HG03135 (cell line): ENCODE measurements around the gene RPL14.
"Not testable (repeated sequence)": the region's sequence is repeated elsewhere in the genome, so short reads cannot be mapped to it uniquely, and the experiment has no call there.

Experiments used
- ATAC-seq: cut with Tn5 transposase; IDR thresholded peaks from one replicate; pipeline ENCODE4 v1.9.1; 2021; ENCODE audit warnings: mild to moderate bottlenecking, moderate library complexity; ENCODE audit not compliant: unreplicated experiment

Gene RPL14

GRCh38 chr3:40462838-40463237, 5.7 kb downstream of the RPL14 start:
- not testable (repeated sequence) for ATAC-seq

GRCh38 chr3:40463579-40463978, 6.4 kb downstream of the RPL14 start:
- ATAC-seq, result no peak

- ATAC-seq, result no peak
Observed at GRCh38 chr3:40464339-40465110, 7.4 kb downstream of the RPL14 start.

- no peak for ATAC-seq
Observed at GRCh38 chr3:40465111-40465407, 7.9 kb downstream of the RPL14 start.

GRCh38 chr3:40465456-40465855, 8.3 kb downstream of the RPL14 start:
- ATAC-seq, result no peak

- ATAC-seq, result no peak
Observed at GRCh38 chr3:40468018-40468417, 10.9 kb downstream of the RPL14 start.

- ATAC-seq, result no peak
Observed at GRCh38 chr3:40470701-40471100, 13.6 kb downstream of the RPL14 start.

GRCh38 chr3:40476478-40477470, 19.6 kb downstream of the RPL14 start, which contains the start of gene ZNF619:
ZNF619 (plus strand) TSS chr3:40477122; CDS start chr3:40477980, 858 bp downstream.
- ATAC-seq, result peak; percentile 80

- no peak for ATAC-seq
Observed at GRCh38 chr3:40477666-40478065, 20.5 kb downstream of the RPL14 start.

GRCh38 chr3:40487172-40487571, 30.0 kb downstream of the RPL14 start:
- no peak for ATAC-seq

- no peak for ATAC-seq
Observed at GRCh38 chr3:40490916-40491315, 33.8 kb downstream of the RPL14 start.

- ATAC-seq, result no peak
Observed at GRCh38 chr3:40494698-40495097, 37.6 kb downstream of the RPL14 start.

- ATAC-seq, result no peak
Observed at GRCh38 chr3:40497288-40497687, 40.1 kb downstream of the RPL14 start.

- ATAC-seq, result no peak
Observed at GRCh38 chr3:40499952-40500351, 42.8 kb downstream of the RPL14 start.

- ATAC-seq, result no peak
Observed at GRCh38 chr3:40502034-40502433, 44.9 kb downstream of the RPL14 start.

GRCh38 chr3:40504636-40505430, 47.7 kb downstream of the RPL14 start:
- no peak for ATAC-seq

- peak; percentile 76 for ATAC-seq
Observed at GRCh38 chr3:40505599-40506462, 48.7 kb downstream of the RPL14 start, which contains the start of gene ZNF620. ZNF620 (plus strand) TSS chr3:40506039; CDS start chr3:40506353, 314 bp downstream.

GRCh38 chr3:40511031-40511718, 54.0 kb downstream of the RPL14 start:
- no peak for ATAC-seq

- no peak for ATAC-seq
Observed at GRCh38 chr3:40516201-40516600, 59.1 kb downstream of the RPL14 start.
